K562 (cell line): ENCODE data around the gene GYPA. TPM values are rescaled to one million over a fixed set of nuclear protein-coding genes. Genes with fewer than 3 reads are reported as not detected.
"Not testable (repeated sequence)": the region's sequence is repeated elsewhere in the genome, so short reads cannot be mapped to it uniquely, and the experiment has no call there.

ENCODE experiments used
- ATAC-seq: fragments of 200-7000 bp; cut with Tn5 transposase; 3 replicates; pipeline ENCODE4 v1.9.1; 2020; ENCODE audit warnings: moderate library complexity
- BruUV-seq: library from RNA; stranded (reverse); fragments of 400-500 nt; replicated peaks from 2 replicates; lab custom pipeline; 2021; lab: Mats Ljungman, UMichigan
- CTCF ChIA-PET: fragments of 300-600 bp; formaldehyde crosslinking; extraction: SDS; loops from one replicate; lab custom pipeline; 2021; ENCODE audit warnings: low intra/inter-chr PET ratio; lab: Yijun Ruan, JAX
- POLR2A ChIA-PET: fragments of 300-600, 350-650 bp; sonication (Branson Sonifier 250); formaldehyde crosslinking; extraction: SDS; loops from one replicate; lab custom pipeline; 2021; ENCODE audit warnings: antibody characterized with exemption, inconsistent platforms; lab: Yijun Ruan, JAX
- DNase-seq, 4 experiments: peaks; one replicate each; pipeline versions ENCODE4 v3.0.0 to v3.0.0-alpha.2; 2011 to 2018; ENCODE audit warnings: low spot score in 3 of 4, mixed read lengths in 3 of 4; ENCODE audit errors: extremely low read depth in 1 of 4
- FAIRE-seq: peaks from 2 replicates; lab custom pipeline; 2011; peaks lifted over from hg19 to GRCh38; lab: Jason Lieb, UNC
- H2AFZ ChIP-seq: 2 replicates; pipeline ENCODE4 v1.6.0; 2011; ENCODE audit warnings: low read depth, low read length, control low read depth, inconsistent platforms
- H3K27ac ChIP-seq: fragments of 200-600 bp; 3 replicates; pipeline ENCODE4 v1.8.0; 2011; ENCODE audit warnings: low read depth, mild to moderate bottlenecking, control low read depth, inconsistent platforms, low read length, moderate library complexity, mixed read lengths; ENCODE audit errors: extremely low read depth
- H3K27me3 ChIP-seq, 2 experiments: fragments of 300-600 bp in 1 of 2; 2 replicates in 1 of 2; 3 replicates in 1 of 2; pipeline versions ENCODE4 v1.6.0 to v1.8.0; 2011; ENCODE audit warnings: inconsistent platforms in 2 of 2, low read length in 2 of 2, mild to moderate bottlenecking in 1 of 2, mixed read lengths in 1 of 2, moderate library complexity in 1 of 2; ENCODE audit not compliant: control insufficient read depth in 2 of 2, insufficient read depth in 2 of 2
- H3K36me3 ChIP-seq: fragments of 300-600 bp; 3 replicates; pipeline ENCODE4 v1.8.0; 2011; ENCODE audit warnings: mild to moderate bottlenecking, low read length, inconsistent platforms; ENCODE audit not compliant: control insufficient read depth, insufficient read depth
- H3K4me1 ChIP-seq, 2 experiments: fragments of 200-600 bp in 1 of 2; replicated peaks in 1 of 2; 2 replicates in 1 of 2; 3 replicates in 1 of 2; pipeline versions ENCODE4 v1.5.1 to v1.8.0; 2011; ENCODE audit warnings: inconsistent platforms in 2 of 2, low read length in 2 of 2, mild to moderate bottlenecking in 1 of 2, mixed read lengths in 1 of 2, moderate library complexity in 1 of 2; ENCODE audit not compliant: control insufficient read depth in 2 of 2, insufficient read depth in 2 of 2
- H3K4me2 ChIP-seq: 2 replicates; pipeline ENCODE4 v1.6.1; 2011; ENCODE audit warnings: low read length, control low read depth, inconsistent platforms, mixed read lengths; ENCODE audit not compliant: insufficient read depth
- H3K4me3 ChIP-seq: fragments of 200-600 bp; sonication (generic), shearing (Covaris generic); 2 replicates; pipeline ENCODE4 v1.5.1; 2016; ENCODE audit warnings: control low read depth, inconsistent platforms
- H3K79me2 ChIP-seq: fragments of 200-600 bp; 3 replicates; pipeline ENCODE4 v1.8.0; 2011; ENCODE audit warnings: low read length, inconsistent platforms; ENCODE audit not compliant: control insufficient read depth, insufficient read depth
- H3K9ac ChIP-seq, 2 experiments: 2 replicates each; pipeline versions ENCODE4 v1.6.0 to v1.6.1; 2011; ENCODE audit warnings: low read depth in 2 of 2, low read length in 2 of 2, control low read depth in 1 of 2, inconsistent platforms in 1 of 2, mild to moderate bottlenecking in 1 of 2, mixed read lengths in 1 of 2; ENCODE audit not compliant: insufficient read depth in 1 of 2
- H3K9me1 ChIP-seq: one replicate; pipeline ENCODE4 v1.6.0; 2011; ENCODE audit warnings: inconsistent platforms, mild to moderate bottlenecking, low read length, moderate library complexity; ENCODE audit not compliant: control insufficient read depth, insufficient read depth
- H3K9me3 ChIP-seq: replicated peaks from 2 replicates; pipeline ENCODE4 v1.5.1; 2011; ENCODE audit warnings: low read depth, low read length, inconsistent platforms; ENCODE audit not compliant: control insufficient read depth, insufficient read depth
- H4K20me1 ChIP-seq: replicated peaks from 2 replicates; pipeline ENCODE4 v1.6.1; 2011; ENCODE audit warnings: low read length, inconsistent platforms, mixed read lengths; ENCODE audit not compliant: control insufficient read depth, insufficient read depth
- ATF3 ChIP-seq, 2 experiments: fragments of 450-650 bp in 1 of 2; sonication (generic) in 1 of 2; formaldehyde crosslinking in 1 of 2; IDR thresholded peaks in 1 of 2; conservative IDR thresholded peaks in 1 of 2; 2 replicates each; pipeline versions ENCODE4 v1.6.1 to v1.8.1; 2016 to 2023; ENCODE audit warnings: mild to moderate bottlenecking in 2 of 2, moderate library complexity in 2 of 2, inconsistent platforms in 1 of 2, missing genetic modification reagents in 1 of 2
- ATF7 ChIP-seq: fragments of 450-650 bp; IDR thresholded peaks from 2 replicates; pipeline ENCODE4 v1.7.1; 2014; ENCODE audit warnings: mild to moderate bottlenecking, moderate library complexity
- WGBS: fragments of 100-300 bp; shearing (Covaris generic); methylation state at CpG from one replicate; pipeline ENCODE4 v1.1.6; 2016; ENCODE audit warnings: low coverage, mixed read lengths; ENCODE audit not compliant: insufficient coverage; ENCODE audit errors: missing lambda C conversion rate; 5-methylcytosine and 5-hydroxymethylcytosine counted together
- in situ Hi-C: fragments of 300-500 bp; cut with MboI; formaldehyde crosslinking; loops from 4 replicates; pipeline ENCODE4 v1.15.0; 2018; ENCODE audit warnings: inconsistent platforms, mixed read lengths
- intact Hi-C: fragments of 100-400 bp; cut with micrococcal nuclease; formaldehyde crosslinking; loops from 2 replicates; pipeline ENCODE4 v1.14.2; 2022
- polyA plus RNA-seq, 8 experiments: library from polyadenylated mRNA; depleted of rRNA in 4 of 8; stranded (reverse) in 5 of 8; unstranded in 3 of 8; fragments of >200 nt; fragmentation: Nextera tagmentation in 2 of 8; fragmentation: Illumina TruSeq in 1 of 8; extraction: Ambion mirVana in 2 of 8; extraction: Trizol in 1 of 8; gene quantifications; 2 replicates each; pipeline versions ENCODE4 v1.2.1 to v1.2.3, GENCODE V29; 2011 to 2014; ENCODE audit warnings: inconsistent platforms in 1 of 8, missing spikeins in 1 of 8
- total RNA-seq, 7 experiments: library from RNA; depleted of rRNA in 6 of 7; stranded (reverse); fragments of >200 nt in 6 of 7; fragmentation: Illumina TruSeq in 2 of 7; extraction: Trizol in 2 of 7; gene quantifications; 2 replicates each; pipeline versions ENCODE4 v1.2.1 to v1.2.3, GENCODE V29; 2011 to 2021; ENCODE audit warnings: low replicate concordance in 1 of 7

Gene GYPA
- total and polyA plus RNA-seq, 9 of the 15 experiments (the other 6 are each of a cell fraction or from before 2014, with no cell fraction given): 35.3 to 278 (median 122) TPM

GRCh38 chr4:144136189-144136588 lies 4.3 kb downstream of the GYPA start:
- not testable (repeated sequence) for FAIRE-seq

GRCh38 chr4:144130167-144130566 lies 10.4 kb downstream of the GYPA start:
- H4K20me1 ChIP-seq, FAIRE-seq, H3K36me3 ChIP-seq, H3K9me1 ChIP-seq, H3K4me2 ChIP-seq, H3K9me3 ChIP-seq, H3K27me3 ChIP-seq, H3K27ac ChIP-seq, BruUV-seq, H3K4me1 ChIP-seq, H2AFZ ChIP-seq, H3K4me3 ChIP-seq, CTCF ChIA-PET, H3K9ac ChIP-seq, POLR2A ChIA-PET: not testable (repeated sequence)
- 86% methylated on average over 1 of the region's 1 CpG for WGBS
- DNase-seq: peak in 1 of 4 experiments; percentile 37
- H3K79me2 ChIP-seq: peaks cover 53% of the 10 kb centered on the region
- in situ Hi-C loops (loop anchor here (10.0 kb wide), 1 partner anchor 115 kb away; the partner anchor contains the start of gene GYPB), intact Hi-C loops (loop anchor here (10.0 kb wide), 1 partner anchor 615 kb away; the partner anchor contains the start of gene SMARCA5)
- ATAC-seq: peak; percentile 13; the same call in 2 of the 3 replicates

More at GRCh38 chr4:144136189-144136588, 4.3 kb downstream of the GYPA start:
- BruUV-seq; H3K27me3 ChIP-seq; H4K20me1 ChIP-seq; ATAC-seq; POLR2A ChIA-PET; DNase-seq; H2AFZ ChIP-seq; CTCF ChIA-PET; H3K9me3 ChIP-seq; H3K4me1 ChIP-seq; H3K27ac ChIP-seq; H3K36me3 ChIP-seq; H3K9me1 ChIP-seq; TF ChIP-seq ATF3 (CRISPR knock-in tag; conservative IDR thresholded peaks at IDR 0.05): not testable (repeated sequence)
- H3K4me3 ChIP-seq: peak overlapping the region; percentile 21; the same call in 1 of the 2 replicates
- peak; percentile 64; the same call in 1 of the 2 replicates for TF ChIP-seq ATF3 (IDR thresholded peaks at IDR 0.05)
- peak; percentile 33; the same call in 1 of the 2 replicates for TF ChIP-seq ATF7
- intact Hi-C loops (loop anchor here (5.0 to 10.0 kb wide), 3 partner anchors 234 to 949 kb away; partner anchors contain the start of gene SMARCA5), in situ Hi-C loops (loop anchor here (10.0 kb wide), 1 partner anchor 121 kb away; the partner anchor contains the start of gene GYPB)
- peak overlapping the region in 1 of 2 experiments; percentile 83; a peak in 2 of 4 replicates for H3K9ac ChIP-seq
- H3K79me2 ChIP-seq: peaks cover 85% of the 10 kb centered on the region
- peak overlapping the region; percentile 39 for H3K4me2 ChIP-seq
- 23% methylated on average over 4 of the region's 4 CpGs for WGBS
